K562 (cell line): ENCODE measurements around the gene NEB. TPM values are rescaled to one million over a fixed set of nuclear protein-coding genes. Genes with fewer than 3 reads are reported as not detected.
A peak's percentile ranks its signal among the peaks of the same experiment; 100 is the strongest.

Experiments used
- CBX5 ChIP-seq: IDR thresholded peaks from 2 replicates; pipeline ENCODE4 v1.6.1; 2014; ENCODE audit warnings: low read depth, borderline replicate concordance
- CCAR2 ChIP-seq: fragments of 200-400 bp; formaldehyde crosslinking; IDR thresholded peaks from 2 replicates; pipeline ENCODE4 v1.6.1; 2017; ENCODE audit warnings: mild to moderate bottlenecking, low read depth, low read length
- FIP1L1 ChIP-seq: fragments of 200-400 bp; formaldehyde crosslinking; IDR thresholded peaks from 2 replicates; pipeline ENCODE4 v1.6.1; 2018; ENCODE audit warnings: mild to moderate bottlenecking, low read depth, low read length; ENCODE audit not compliant: poor library complexity, severe bottlenecking
- GATAD2B ChIP-seq: fragments of 450-650 bp; IDR thresholded peaks from 2 replicates; pipeline ENCODE4 v1.6.1; 2017; ENCODE audit warnings: mild to moderate bottlenecking, borderline replicate concordance
- HMG20B ChIP-seq: fragments of 250-450 bp; sonication (Bioruptor Pico); IDR thresholded peaks from 2 replicates; pipeline ENCODE4 v1.5.0; 2021; ENCODE audit warnings: mild to moderate bottlenecking
- HOXB6 ChIP-seq: fragments of 250-450 bp; sonication (Bioruptor Pico); IDR thresholded peaks from 2 replicates; pipeline ENCODE4 v1.5.1; 2022; ENCODE audit warnings: mild to moderate bottlenecking, borderline replicate concordance
- MAX ChIP-seq: sonication (generic); formaldehyde crosslinking; IDR thresholded peaks from 2 replicates; pipeline ENCODE4 v1.9.0; 2022; ENCODE audit warnings: mild to moderate bottlenecking, missing genetic modification reagents
- MTF1 ChIP-seq: fragments of 250-450 bp; sonication (Bioruptor Pico); IDR thresholded peaks from 2 replicates; pipeline ENCODE4 v1.9.0; 2021; ENCODE audit warnings: moderate library complexity, mild to moderate bottlenecking, inconsistent platforms, borderline replicate concordance
- POLR2H ChIP-seq: IDR thresholded peaks from 2 replicates; pipeline ENCODE4 v1.6.1; 2016; ENCODE audit warnings: missing genetic modification characterization, low read depth, mild to moderate bottlenecking, control low read depth, missing compliant biosample characterization, moderate library complexity
- PURB ChIP-seq: sonication (generic); formaldehyde crosslinking; IDR thresholded peaks from 2 replicates; pipeline ENCODE4 v1.9.0; 2021; ENCODE audit warnings: low read depth, mild to moderate bottlenecking, missing genetic modification reagents
- SLC30A9 ChIP-seq: fragments of 250-450 bp; sonication (Bioruptor Pico); IDR thresholded peaks from 2 replicates; pipeline ENCODE4 v1.8.0; 2022; ENCODE audit warnings: mild to moderate bottlenecking, moderate library complexity
- SNIP1 ChIP-seq: fragments of 450-650 bp; IDR thresholded peaks from 2 replicates; pipeline ENCODE4 v1.7.1; 2017; ENCODE audit warnings: low read depth, mild to moderate bottlenecking
- ZNF431 ChIP-seq: sonication (generic); formaldehyde crosslinking; IDR thresholded peaks from 2 replicates; pipeline ENCODE4 v1.8.0; 2022; ENCODE audit warnings: mild to moderate bottlenecking, missing genetic modification reagents
- polyA plus RNA-seq, 8 experiments: library from polyadenylated mRNA; depleted of rRNA in 4 of 8; stranded (reverse) in 5 of 8; unstranded in 3 of 8; fragments of >200 nt; fragmentation: Nextera tagmentation in 2 of 8; fragmentation: Illumina TruSeq in 1 of 8; extraction: Ambion mirVana in 2 of 8; extraction: Trizol in 1 of 8; gene quantifications; 2 replicates each; pipeline versions ENCODE4 v1.2.1 to v1.2.3, GENCODE V29; 2011 to 2014; ENCODE audit warnings: inconsistent platforms in 1 of 8, missing spikeins in 1 of 8
- total RNA-seq, 7 experiments: library from RNA; depleted of rRNA in 6 of 7; stranded (reverse); fragments of >200 nt in 6 of 7; fragmentation: Illumina TruSeq in 2 of 7; extraction: Trizol in 2 of 7; gene quantifications; 2 replicates each; pipeline versions ENCODE4 v1.2.1 to v1.2.3, GENCODE V29; 2011 to 2021; ENCODE audit warnings: low replicate concordance in 1 of 7
- TF ChIP-seq, protein P1 (sequence below): fragments of 450-650 bp; IDR thresholded peaks from 2 replicates; pipeline ENCODE4 v1.6.1; 2018; ENCODE audit warnings: mild to moderate bottlenecking, low read depth; ENCODE audit not compliant: partially characterized antibody
- TF ChIP-seq, protein P2 (sequence below): sonication (generic); formaldehyde crosslinking; IDR thresholded peaks from 2 replicates; pipeline ENCODE4 v1.8.1; 2023; ENCODE audit warnings: mild to moderate bottlenecking, missing genetic modification reagents
- TF ChIP-seq, protein P3 (sequence below): fragments of 250-450 bp; sonication (Bioruptor Pico); IDR thresholded peaks from 2 replicates; pipeline ENCODE4 v1.5.0; 2020; ENCODE audit warnings: mild to moderate bottlenecking, borderline replicate concordance
- TF ChIP-seq, protein P4 (sequence below): fragments of 450-650 bp; IDR thresholded peaks from 2 replicates; pipeline ENCODE4 v1.6.1; 2016; ENCODE audit warnings: low read depth, mild to moderate bottlenecking, moderate library complexity

NEB gene
- total and polyA plus RNA-seq, 9 of the 15 experiments (the other 6 are each of a cell fraction or from before 2014, with no cell fraction given) = 1.7 to 3.8 (median 2.9) TPM

DNA sequence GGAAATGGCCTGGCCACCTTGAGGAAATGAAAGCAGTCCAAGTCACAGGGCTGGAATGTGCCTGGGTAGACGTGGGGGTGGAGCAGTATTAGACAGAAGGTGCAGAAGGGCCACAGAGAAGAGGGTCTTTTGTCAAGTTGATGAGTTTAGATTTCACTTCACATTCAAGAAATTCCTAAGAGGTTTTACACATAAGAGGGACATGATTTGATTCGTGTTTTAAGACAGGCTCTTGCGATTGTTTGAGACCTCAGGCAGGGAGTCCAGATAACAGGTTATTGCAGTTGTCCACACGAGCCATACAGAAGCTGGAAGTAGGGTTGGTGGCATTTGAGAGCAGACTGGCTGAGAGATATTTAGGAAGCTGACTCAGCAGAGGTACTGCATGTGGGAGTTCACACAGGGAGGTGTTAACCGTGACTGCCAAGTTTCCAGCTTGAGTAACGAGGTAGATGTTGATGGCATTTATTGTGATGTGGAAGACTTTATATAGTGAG, 64.6 kb downstream of the NEB start (continued):
- TF ChIP-seq, protein P1, sequence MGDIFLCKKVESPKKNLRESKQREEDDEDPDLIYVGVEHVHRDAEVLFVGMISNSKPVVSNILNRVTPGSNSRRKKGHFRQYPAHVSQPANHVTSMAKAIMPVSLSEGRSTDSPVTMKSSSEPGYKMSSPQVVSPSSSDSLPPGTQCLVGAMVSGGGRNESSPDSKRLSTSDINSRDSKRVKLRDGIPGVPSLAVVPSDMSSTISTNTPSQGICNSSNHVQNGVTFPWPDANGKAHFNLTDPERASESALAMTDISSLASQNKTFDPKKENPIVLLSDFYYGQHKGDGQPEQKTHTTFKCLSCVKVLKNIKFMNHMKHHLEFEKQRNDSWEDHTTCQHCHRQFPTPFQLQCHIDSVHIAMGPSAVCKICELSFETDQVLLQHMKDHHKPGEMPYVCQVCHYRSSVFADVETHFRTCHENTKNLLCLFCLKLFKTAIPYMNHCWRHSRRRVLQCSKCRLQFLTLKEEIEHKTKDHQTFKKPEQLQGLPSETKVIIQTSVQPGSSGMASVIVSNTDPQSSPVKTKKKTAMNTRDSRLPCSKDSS = no peak
- TF ChIP-seq, protein P2, sequence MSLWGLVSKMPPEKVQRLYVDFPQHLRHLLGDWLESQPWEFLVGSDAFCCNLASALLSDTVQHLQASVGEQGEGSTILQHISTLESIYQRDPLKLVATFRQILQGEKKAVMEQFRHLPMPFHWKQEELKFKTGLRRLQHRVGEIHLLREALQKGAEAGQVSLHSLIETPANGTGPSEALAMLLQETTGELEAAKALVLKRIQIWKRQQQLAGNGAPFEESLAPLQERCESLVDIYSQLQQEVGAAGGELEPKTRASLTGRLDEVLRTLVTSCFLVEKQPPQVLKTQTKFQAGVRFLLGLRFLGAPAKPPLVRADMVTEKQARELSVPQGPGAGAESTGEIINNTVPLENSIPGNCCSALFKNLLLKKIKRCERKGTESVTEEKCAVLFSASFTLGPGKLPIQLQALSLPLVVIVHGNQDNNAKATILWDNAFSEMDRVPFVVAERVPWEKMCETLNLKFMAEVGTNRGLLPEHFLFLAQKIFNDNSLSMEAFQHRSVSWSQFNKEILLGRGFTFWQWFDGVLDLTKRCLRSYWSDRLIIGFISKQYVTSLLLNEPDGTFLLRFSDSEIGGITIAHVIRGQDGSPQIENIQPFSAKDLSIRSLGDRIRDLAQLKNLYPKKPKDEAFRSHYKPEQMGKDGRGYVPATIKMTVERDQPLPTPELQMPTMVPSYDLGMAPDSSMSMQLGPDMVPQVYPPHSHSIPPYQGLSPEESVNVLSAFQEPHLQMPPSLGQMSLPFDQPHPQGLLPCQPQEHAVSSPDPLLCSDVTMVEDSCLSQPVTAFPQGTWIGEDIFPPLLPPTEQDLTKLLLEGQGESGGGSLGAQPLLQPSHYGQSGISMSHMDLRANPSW (CRISPR knock-in tag) = no peak
- no peak for TF ChIP-seq FIP1L1
- TF ChIP-seq ZNF431 (CRISPR knock-in tag) = no peak
- TF ChIP-seq SNIP1 = no peak
- no peak for TF ChIP-seq SLC30A9 (CRISPR knock-in tag)
- TF ChIP-seq POLR2H (tag) = no peak
- TF ChIP-seq HMG20B (CRISPR knock-in tag) = no peak
- no peak for TF ChIP-seq CBX5
- TF ChIP-seq, protein P3, sequence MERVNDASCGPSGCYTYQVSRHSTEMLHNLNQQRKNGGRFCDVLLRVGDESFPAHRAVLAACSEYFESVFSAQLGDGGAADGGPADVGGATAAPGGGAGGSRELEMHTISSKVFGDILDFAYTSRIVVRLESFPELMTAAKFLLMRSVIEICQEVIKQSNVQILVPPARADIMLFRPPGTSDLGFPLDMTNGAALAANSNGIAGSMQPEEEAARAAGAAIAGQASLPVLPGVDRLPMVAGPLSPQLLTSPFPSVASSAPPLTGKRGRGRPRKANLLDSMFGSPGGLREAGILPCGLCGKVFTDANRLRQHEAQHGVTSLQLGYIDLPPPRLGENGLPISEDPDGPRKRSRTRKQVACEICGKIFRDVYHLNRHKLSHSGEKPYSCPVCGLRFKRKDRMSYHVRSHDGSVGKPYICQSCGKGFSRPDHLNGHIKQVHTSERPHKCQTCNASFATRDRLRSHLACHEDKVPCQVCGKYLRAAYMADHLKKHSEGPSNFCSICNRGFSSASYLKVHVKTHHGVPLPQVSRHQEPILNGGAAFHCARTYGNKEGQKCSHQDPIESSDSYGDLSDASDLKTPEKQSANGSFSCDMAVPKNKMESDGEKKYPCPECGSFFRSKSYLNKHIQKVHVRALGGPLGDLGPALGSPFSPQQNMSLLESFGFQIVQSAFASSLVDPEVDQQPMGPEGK (CRISPR knock-in tag) = no peak
- no peak for TF ChIP-seq MTF1 (CRISPR knock-in tag)
- no peak for TF ChIP-seq GATAD2B
- no peak for TF ChIP-seq PURB (CRISPR knock-in tag)
- peak; percentile 76 for TF ChIP-seq MAX (CRISPR knock-in tag)
- TF ChIP-seq HOXB6 = no peak
- TF ChIP-seq, protein P4, sequence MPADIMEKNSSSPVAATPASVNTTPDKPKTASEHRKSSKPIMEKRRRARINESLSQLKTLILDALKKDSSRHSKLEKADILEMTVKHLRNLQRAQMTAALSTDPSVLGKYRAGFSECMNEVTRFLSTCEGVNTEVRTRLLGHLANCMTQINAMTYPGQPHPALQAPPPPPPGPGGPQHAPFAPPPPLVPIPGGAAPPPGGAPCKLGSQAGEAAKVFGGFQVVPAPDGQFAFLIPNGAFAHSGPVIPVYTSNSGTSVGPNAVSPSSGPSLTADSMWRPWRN = peak; percentile 85
- TF ChIP-seq CCAR2 = no peak
